ENCODE data around the gene KCND2.

DNA sequence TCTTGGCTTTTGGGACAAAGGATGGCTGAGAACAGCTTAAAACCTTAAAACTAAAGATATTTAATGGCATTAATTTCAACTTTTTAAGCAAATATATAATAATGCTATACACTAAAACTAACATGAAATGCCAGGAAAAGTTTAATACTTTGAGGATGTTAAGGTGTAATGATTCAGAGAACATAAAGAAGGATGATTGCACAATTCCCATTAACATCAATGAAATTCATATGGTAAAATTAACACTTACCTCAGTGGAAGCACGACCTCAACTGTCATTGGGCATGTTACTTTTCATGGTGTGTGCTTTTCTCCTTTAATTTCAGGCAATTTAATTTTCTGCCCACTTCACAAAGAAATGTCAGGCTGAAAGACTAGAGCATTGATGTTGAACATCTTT, 171.7 kb downstream of the KCND2 start:
- TF ChIP-seq, protein P1, sequence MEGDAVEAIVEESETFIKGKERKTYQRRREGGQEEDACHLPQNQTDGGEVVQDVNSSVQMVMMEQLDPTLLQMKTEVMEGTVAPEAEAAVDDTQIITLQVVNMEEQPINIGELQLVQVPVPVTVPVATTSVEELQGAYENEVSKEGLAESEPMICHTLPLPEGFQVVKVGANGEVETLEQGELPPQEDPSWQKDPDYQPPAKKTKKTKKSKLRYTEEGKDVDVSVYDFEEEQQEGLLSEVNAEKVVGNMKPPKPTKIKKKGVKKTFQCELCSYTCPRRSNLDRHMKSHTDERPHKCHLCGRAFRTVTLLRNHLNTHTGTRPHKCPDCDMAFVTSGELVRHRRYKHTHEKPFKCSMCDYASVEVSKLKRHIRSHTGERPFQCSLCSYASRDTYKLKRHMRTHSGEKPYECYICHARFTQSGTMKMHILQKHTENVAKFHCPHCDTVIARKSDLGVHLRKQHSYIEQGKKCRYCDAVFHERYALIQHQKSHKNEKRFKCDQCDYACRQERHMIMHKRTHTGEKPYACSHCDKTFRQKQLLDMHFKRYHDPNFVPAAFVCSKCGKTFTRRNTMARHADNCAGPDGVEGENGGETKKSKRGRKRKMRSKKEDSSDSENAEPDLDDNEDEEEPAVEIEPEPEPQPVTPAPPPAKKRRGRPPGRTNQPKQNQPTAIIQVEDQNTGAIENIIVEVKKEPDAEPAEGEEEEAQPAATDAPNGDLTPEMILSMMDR (conservative IDR thresholded peaks at IDR 0.05; ENCODE audit: low read length), result no peak
- TF ChIP-seq EZH2phosphoT487 (IDR thresholded peaks at IDR 0.05; ENCODE audit: borderline replicate concordance, low read depth, low read length), result no peak
